Endothelial cell of umbilical vein (primary cell): ENCODE results near the gene CLEC4D. TPM values are rescaled to one million over a fixed set of nuclear protein-coding genes. Genes with fewer than 3 reads are reported as not detected.
"Not testable (repeated sequence)": the region's sequence is repeated elsewhere in the genome, so short reads cannot be mapped to it uniquely, and the experiment has no call there.

Experiments
- BruUV-seq: library from RNA; stranded (reverse); fragments of 400-500 nt; replicated peaks from 2 replicates; lab custom pipeline; 2021; lab: Mats Ljungman, UMichigan
- CTCF ChIA-PET: fragments of 300-600, 350-600 bp; sonication (Branson Sonifier 250); formaldehyde crosslinking; loops from one replicate; lab custom pipeline; 2021; ENCODE audit warnings: antibody characterized with exemption, inconsistent platforms; lab: Charles Lee
- POLR2A ChIA-PET: fragments of 300-600, 350-600 bp; sonication (Branson Sonifier 250); formaldehyde crosslinking; loops from one replicate; lab custom pipeline; 2021; ENCODE audit warnings: antibody characterized with exemption, inconsistent platforms; lab: Charles Lee
- DNase-seq: peaks from one replicate; pipeline ENCODE4 v3.0.0-alpha.2; 2011; ENCODE audit warnings: low read depth, low spot score
- FAIRE-seq: peaks from 2 replicates; lab custom pipeline; 2011; peaks lifted over from hg19 to GRCh38; lab: Jason Lieb, UNC
- H2AFZ ChIP-seq: 2 replicates; pipeline ENCODE4 v1.6.0; 2012; ENCODE audit warnings: low read depth, low read length, control low read depth, inconsistent platforms
- H3K27ac ChIP-seq: 2 replicates; pipeline ENCODE4 v1.5.1; 2011; ENCODE audit warnings: low read depth, mild to moderate bottlenecking, control low read depth, low read length, moderate library complexity; ENCODE audit not compliant: insufficient read depth
- H3K27me3 ChIP-seq, 2 experiments: 2 replicates each; pipeline versions ENCODE4 v1.6.0 to v1.6.1; 2011; ENCODE audit warnings: low read length in 2 of 2, mixed read lengths in 1 of 2; ENCODE audit not compliant: control insufficient read depth in 2 of 2, insufficient read depth in 2 of 2
- H3K36me3 ChIP-seq, 2 experiments: 2 replicates in 1 of 2; 3 replicates in 1 of 2; pipeline ENCODE4 v1.5.1; 2011; ENCODE audit warnings: low read length in 2 of 2, mild to moderate bottlenecking in 1 of 2, moderate library complexity in 1 of 2; ENCODE audit not compliant: control insufficient read depth in 2 of 2, insufficient read depth in 2 of 2; ENCODE audit errors: extremely low read depth in 1 of 2
- H3K4me1 ChIP-seq: 3 replicates; pipeline ENCODE4 v1.5.1; 2011; ENCODE audit warnings: mild to moderate bottlenecking, low read length; ENCODE audit not compliant: control insufficient read depth, insufficient read depth; ENCODE audit errors: extremely low read depth
- H3K4me2 ChIP-seq: 2 replicates; pipeline ENCODE4 v1.6.1; 2011; ENCODE audit warnings: low read length, control low read depth, mixed read lengths; ENCODE audit not compliant: insufficient read depth
- H3K4me3 ChIP-seq, 3 experiments: fragments of 200-600 bp in 1 of 3; sonication (generic), shearing (Covaris generic) in 1 of 3; replicated peaks in 1 of 3; 2 replicates each; pipeline ENCODE4 v1.5.1; 2011 to 2016; ENCODE audit warnings: control low read depth in 3 of 3, low read length in 3 of 3, mild to moderate bottlenecking in 2 of 3, inconsistent platforms in 1 of 3, low read depth in 1 of 3, moderate library complexity in 1 of 3; ENCODE audit not compliant: insufficient read depth in 1 of 3
- H3K79me2 ChIP-seq: 2 replicates; pipeline ENCODE4 v1.6.0; 2012; ENCODE audit warnings: low read length, inconsistent platforms; ENCODE audit not compliant: control insufficient read depth, insufficient read depth
- H3K9ac ChIP-seq: replicated peaks from 2 replicates; pipeline ENCODE3; 2011; ENCODE audit warnings: low read length, control low read depth; ENCODE audit not compliant: insufficient read depth; ENCODE audit errors: extremely low read depth
- H3K9me1 ChIP-seq: replicated peaks from 3 replicates; pipeline ENCODE4 v1.6.0; 2011; ENCODE audit warnings: mild to moderate bottlenecking, low read length; ENCODE audit not compliant: control insufficient read depth, insufficient read depth; ENCODE audit errors: extremely low read depth
- H3K9me3 ChIP-seq: replicated peaks from 2 replicates; pipeline ENCODE4 v1.5.1; 2012; ENCODE audit warnings: low read length, inconsistent platforms; ENCODE audit not compliant: control insufficient read depth, insufficient read depth
- H4K20me1 ChIP-seq: replicated peaks from 2 replicates; pipeline ENCODE3; 2011; ENCODE audit warnings: mild to moderate bottlenecking, low read length; ENCODE audit not compliant: control insufficient read depth, insufficient read depth; ENCODE audit errors: extremely low read depth
- dilution Hi-C: fragments of 300-500 bp; cut with MboI; formaldehyde crosslinking; loops from one replicate; pipeline ENCODE4 v1.15.0; 2019; ENCODE audit warnings: low sequenced_read_pairs; ENCODE audit not compliant: extremely low pct_ligation_motif_present
- intact Hi-C: fragments of 100-400 bp; cut with micrococcal nuclease; formaldehyde crosslinking; loops from one replicate; pipeline ENCODE4 v1.10.0; 2022
- polyA plus RNA-seq, 4 experiments: library from polyadenylated mRNA; depleted of rRNA in 3 of 4; stranded (reverse) in 3 of 4; unstranded in 1 of 4; fragments of >200 nt; gene quantifications; 2 replicates each; pipeline versions ENCODE4 v1.2.1 to v1.2.3, GENCODE V29; 2011 to 2012; ENCODE audit warnings: missing spikeins in 1 of 4
- total RNA-seq: library from RNA; stranded (reverse); gene quantifications from 2 replicates; pipeline ENCODE4 v1.2.3, GENCODE V29; 2021

The CLEC4D gene
- total and polyA plus RNA-seq, 2 donors (not counting 3 experiments of a cell fraction or from before 2014, with no cell fraction given) = not detected

- intact Hi-C loops, CTCF ChIA-PET: not testable (repeated sequence)
Measured at GRCh38 chr12:8537820-8538219, 24.5 kb downstream of the CLEC4D start.

GRCh38 chr12:8540831-8541230, 27.5 kb downstream of the CLEC4D start, which contains the start of gene CLEC4E:
Gene CLEC4E (minus strand): TSS chr12:8540905. CDS start chr12:8540797, 108 bp downstream.
- H3K36me3 ChIP-seq, intact Hi-C loops, H3K9ac ChIP-seq, DNase-seq, H3K27ac ChIP-seq, H2AFZ ChIP-seq, BruUV-seq, H3K9me1 ChIP-seq, dilution Hi-C loops, H4K20me1 ChIP-seq, H3K79me2 ChIP-seq, H3K9me3 ChIP-seq, H3K4me3 ChIP-seq, H3K4me1 ChIP-seq, H3K4me2 ChIP-seq, POLR2A ChIA-PET: not testable (repeated sequence)
- CTCF ChIA-PET = interaction anchor here (5.7 to 7.2 kb wide), 2 partner anchors 70 to 509 kb away, joined by 155 to 256 read pairs; partner anchors contain the start of gene AICDA
- FAIRE-seq = peak; percentile 74
- peaks cover 10 to 17% of the 10 kb centered on the region in 2 experiments for H3K27me3 ChIP-seq

More at GRCh38 chr12:8537820-8538219, 24.5 kb downstream of the CLEC4D start:
- H4K20me1 ChIP-seq, H3K36me3 ChIP-seq, H3K4me2 ChIP-seq, dilution Hi-C loops, H3K27ac ChIP-seq, H2AFZ ChIP-seq, H3K9me3 ChIP-seq, H3K4me3 ChIP-seq, H3K9me1 ChIP-seq, POLR2A ChIA-PET, FAIRE-seq, DNase-seq, H3K79me2 ChIP-seq, H3K9ac ChIP-seq, BruUV-seq, H3K4me1 ChIP-seq: not testable (repeated sequence)
- H3K27me3 ChIP-seq = peaks cover 13 to 26% of the 10 kb centered on the region in 2 experiments
